SK-N-SH (cell line): Measurements from ENCODE around the gene EXOC6. TPM values are rescaled to one million over a fixed set of nuclear protein-coding genes. Genes with fewer than 3 reads are reported as not detected.

ENCODE experiments used
- CTCF ChIA-PET: fragments of 300-600, 350-600 bp; formaldehyde crosslinking; extraction: SDS; loops from one replicate; lab custom pipeline; 2021; lab: Yijun Ruan, JAX
- POLR2A ChIA-PET: fragments of 350-600 bp; sonication (Branson Sonifier 250); formaldehyde crosslinking; extraction: SDS; loops from one replicate; lab custom pipeline; 2020; ENCODE audit warnings: antibody characterized with exemption, inconsistent platforms; lab: Yijun Ruan, JAX
- DNase-seq: peaks from one replicate; pipeline ENCODE4 v3.0.0; 2012
- H2AFZ ChIP-seq: fragments of 200-600 bp; sonication (generic); 2 replicates; pipeline ENCODE4 v1.8.1; 2016; ENCODE audit warnings: antibody characterized with exemption, mild to moderate bottlenecking, low read depth
- H3F3A ChIP-seq: fragments of 200-600 bp; sonication (generic); replicated peaks from 2 replicates; pipeline ENCODE3; 2016; ENCODE audit warnings: antibody characterized with exemption, mild to moderate bottlenecking; ENCODE audit not compliant: insufficient read depth
- H3K27ac ChIP-seq, 2 experiments: fragments of 200-500 bp in 1 of 2; fragments of 200-600 bp in 1 of 2; sonication (Bioruptor generic) in 1 of 2; sonication (generic), shearing (Covaris generic) in 1 of 2; 2 replicates each; pipeline versions ENCODE4 v1.5.1 to v1.6.1; 2014 to 2016; ENCODE audit warnings: low read depth in 2 of 2, inconsistent platforms in 1 of 2, low read length in 1 of 2, mild to moderate bottlenecking in 1 of 2, mixed read lengths in 1 of 2
- H3K27me3 ChIP-seq: fragments of 200-600 bp; sonication (generic), shearing (Covaris generic); 2 replicates; pipeline ENCODE4 v1.6.1; 2016; ENCODE audit warnings: mixed run types; ENCODE audit not compliant: insufficient read depth
- H3K36me3 ChIP-seq, 2 experiments: fragments of 200-500 bp in 1 of 2; fragments of 200-600 bp in 1 of 2; sonication (Bioruptor generic) in 1 of 2; sonication (generic) in 1 of 2; replicated peaks in 1 of 2; 2 replicates each; pipeline versions ENCODE3 to v1.5.1; 2014 to 2016; ENCODE audit warnings: low read length in 1 of 2, mild to moderate bottlenecking in 1 of 2; ENCODE audit not compliant: insufficient read depth in 2 of 2, control insufficient read depth in 1 of 2
- H3K4me1 ChIP-seq, 2 experiments: fragments of 200-500 bp in 1 of 2; fragments of 200-600 bp in 1 of 2; sonication (Bioruptor generic) in 1 of 2; sonication (generic), shearing (Covaris generic) in 1 of 2; 2 replicates each; pipeline versions ENCODE4 v1.5.1 to v1.6.1; 2014 to 2016; ENCODE audit warnings: low read depth in 1 of 2, low read length in 1 of 2, mixed run types in 1 of 2; ENCODE audit not compliant: insufficient read depth in 2 of 2, control insufficient read depth in 1 of 2
- H3K4me2 ChIP-seq: fragments of 200-600 bp; sonication (generic), shearing (Covaris generic); 2 replicates; pipeline ENCODE4 v1.6.1; 2017; ENCODE audit warnings: mixed run types
- H3K4me3 ChIP-seq, 2 experiments: fragments of 200-500 bp in 1 of 2; fragments of 200-600 bp in 1 of 2; sonication (Bioruptor generic) in 1 of 2; sonication (generic), shearing (Covaris generic) in 1 of 2; 2 replicates each; pipeline versions ENCODE4 v1.5.1 to v1.8.1; 2014 to 2016; ENCODE audit warnings: low read depth in 2 of 2, inconsistent platforms in 1 of 2, low read length in 1 of 2, mild to moderate bottlenecking in 1 of 2, mixed read lengths in 1 of 2, moderate library complexity in 1 of 2
- H3K79me2 ChIP-seq: fragments of 200-600 bp; sonication (generic); 2 replicates; pipeline ENCODE4 v1.8.1; 2017; ENCODE audit warnings: mild to moderate bottlenecking; ENCODE audit not compliant: insufficient read depth
- H3K9ac ChIP-seq: fragments of 200-600 bp; sonication (generic); 2 replicates; pipeline ENCODE4 v1.6.1; 2017; ENCODE audit warnings: mixed run types
- H3K9me2 ChIP-seq: fragments of 200-600 bp; sonication (generic); 2 replicates; pipeline ENCODE4 v1.6.1; 2017; ENCODE audit warnings: mixed run types
- H3K9me3 ChIP-seq: fragments of 200-600 bp; sonication (generic); 2 replicates; pipeline ENCODE4 v1.6.1; 2017; ENCODE audit warnings: mixed run types, mild to moderate bottlenecking, moderate library complexity
- H4K20me1 ChIP-seq: fragments of 200-600 bp; sonication (generic); 2 replicates; pipeline ENCODE4 v1.6.1; 2017; ENCODE audit warnings: mild to moderate bottlenecking, mixed run types; ENCODE audit not compliant: insufficient read depth
- GATA2 ChIP-seq: sonication (generic); formaldehyde crosslinking; IDR thresholded peaks from 2 replicates; pipeline ENCODE4 v1.5.0; 2020; ENCODE audit warnings: mild to moderate bottlenecking, missing genetic modification reagents
- JUND ChIP-seq: IDR thresholded peaks from 2 replicates; pipeline ENCODE4 v1.4.0; 2012
- NRF1 ChIP-seq: IDR thresholded peaks from 2 replicates; pipeline ENCODE4 v1.6.1; 2012; ENCODE audit warnings: low read depth, mild to moderate bottlenecking, low read length
- PBX3 ChIP-seq: IDR thresholded peaks from 2 replicates; pipeline ENCODE4; 2012
- RXRA ChIP-seq: IDR thresholded peaks from 2 replicates; pipeline ENCODE4 v1.4.0; 2012; ENCODE audit warnings: low read depth, mild to moderate bottlenecking, borderline replicate concordance
- SMC3 ChIP-seq: IDR thresholded peaks from 2 replicates; pipeline ENCODE4 v1.6.1; 2012; ENCODE audit warnings: low read depth, low read length, improper control_type of control experiment
- WGBS: methylation state at CpG from one replicate; pipeline ENCODE4 v1.1.6; 2017; ENCODE audit warnings: low lambda C conversion rate; 5-methylcytosine and 5-hydroxymethylcytosine counted together
- polyA plus RNA-seq, 3 experiments: library from polyadenylated mRNA; depleted of rRNA; stranded (reverse); fragments of >200 nt; gene quantifications; 2 replicates each; pipeline ENCODE4 v1.2.3, GENCODE V29; 2012
- TF ChIP-seq, protein P1 (sequence below): IDR thresholded peaks from 2 replicates; pipeline ENCODE4 v1.4.0; 2012; ENCODE audit warnings: low read depth, borderline replicate concordance
- TF ChIP-seq, protein P2 (sequence below): IDR thresholded peaks from 2 replicates; pipeline ENCODE4 v1.4.0; 2012; ENCODE audit warnings: low read depth
- TF ChIP-seq, protein P3 (sequence below): fragments of 200-600 bp; sonication (generic); IDR thresholded peaks from 2 replicates; pipeline ENCODE4 v1.6.1; 2017; ENCODE audit warnings: antibody characterized with exemption, mild to moderate bottlenecking, moderate library complexity

Gene EXOC6
- polyA plus RNA-seq, 1 of the 3 experiments (the other 2 are of a cell fraction), result 2.3 TPM

- no peak overlapping the region for H3K9ac ChIP-seq
- no peaks in the 10 kb centered on the region for H4K20me1 ChIP-seq
- H3K27ac ChIP-seq, result no peak overlapping the region
- H3K4me3 ChIP-seq, result no peak overlapping the region
- CTCF ChIA-PET, result interaction anchor here (0.6 to 8.4 kb wide), 3 partner anchors 16 to 291 kb away, joined by 3 to 69 read pairs (median 3); no protein-coding TSS in a partner anchor
- H3K36me3 ChIP-seq, result no peaks in the 10 kb centered on the region
- H3K9me3 ChIP-seq, result no peaks in the 10 kb centered on the region
- peaks cover 18% of the 10 kb centered on the region for H3K27me3 ChIP-seq
- TF ChIP-seq SMC3, result no peak
- TF ChIP-seq, protein P1, sequence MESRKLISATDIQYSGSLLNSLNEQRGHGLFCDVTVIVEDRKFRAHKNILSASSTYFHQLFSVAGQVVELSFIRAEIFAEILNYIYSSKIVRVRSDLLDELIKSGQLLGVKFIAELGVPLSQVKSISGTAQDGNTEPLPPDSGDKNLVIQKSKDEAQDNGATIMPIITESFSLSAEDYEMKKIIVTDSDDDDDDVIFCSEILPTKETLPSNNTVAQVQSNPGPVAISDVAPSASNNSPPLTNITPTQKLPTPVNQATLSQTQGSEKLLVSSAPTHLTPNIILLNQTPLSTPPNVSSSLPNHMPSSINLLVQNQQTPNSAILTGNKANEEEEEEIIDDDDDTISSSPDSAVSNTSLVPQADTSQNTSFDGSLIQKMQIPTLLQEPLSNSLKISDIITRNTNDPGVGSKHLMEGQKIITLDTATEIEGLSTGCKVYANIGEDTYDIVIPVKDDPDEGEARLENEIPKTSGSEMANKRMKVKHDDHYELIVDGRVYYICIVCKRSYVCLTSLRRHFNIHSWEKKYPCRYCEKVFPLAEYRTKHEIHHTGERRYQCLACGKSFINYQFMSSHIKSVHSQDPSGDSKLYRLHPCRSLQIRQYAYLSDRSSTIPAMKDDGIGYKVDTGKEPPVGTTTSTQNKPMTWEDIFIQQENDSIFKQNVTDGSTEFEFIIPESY, result no peak
- no peak for TF ChIP-seq RXRA
- TF ChIP-seq, protein P2, sequence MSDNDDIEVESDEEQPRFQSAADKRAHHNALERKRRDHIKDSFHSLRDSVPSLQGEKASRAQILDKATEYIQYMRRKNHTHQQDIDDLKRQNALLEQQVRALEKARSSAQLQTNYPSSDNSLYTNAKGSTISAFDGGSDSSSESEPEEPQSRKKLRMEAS, result no peak
- no peak for TF ChIP-seq NRF1
- TF ChIP-seq, protein P3, sequence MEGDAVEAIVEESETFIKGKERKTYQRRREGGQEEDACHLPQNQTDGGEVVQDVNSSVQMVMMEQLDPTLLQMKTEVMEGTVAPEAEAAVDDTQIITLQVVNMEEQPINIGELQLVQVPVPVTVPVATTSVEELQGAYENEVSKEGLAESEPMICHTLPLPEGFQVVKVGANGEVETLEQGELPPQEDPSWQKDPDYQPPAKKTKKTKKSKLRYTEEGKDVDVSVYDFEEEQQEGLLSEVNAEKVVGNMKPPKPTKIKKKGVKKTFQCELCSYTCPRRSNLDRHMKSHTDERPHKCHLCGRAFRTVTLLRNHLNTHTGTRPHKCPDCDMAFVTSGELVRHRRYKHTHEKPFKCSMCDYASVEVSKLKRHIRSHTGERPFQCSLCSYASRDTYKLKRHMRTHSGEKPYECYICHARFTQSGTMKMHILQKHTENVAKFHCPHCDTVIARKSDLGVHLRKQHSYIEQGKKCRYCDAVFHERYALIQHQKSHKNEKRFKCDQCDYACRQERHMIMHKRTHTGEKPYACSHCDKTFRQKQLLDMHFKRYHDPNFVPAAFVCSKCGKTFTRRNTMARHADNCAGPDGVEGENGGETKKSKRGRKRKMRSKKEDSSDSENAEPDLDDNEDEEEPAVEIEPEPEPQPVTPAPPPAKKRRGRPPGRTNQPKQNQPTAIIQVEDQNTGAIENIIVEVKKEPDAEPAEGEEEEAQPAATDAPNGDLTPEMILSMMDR, result no peak
- no peak for TF ChIP-seq PBX3
- TF ChIP-seq JUND, result no peak
- TF ChIP-seq GATA2, result no peak
- H2AFZ ChIP-seq, result no peak overlapping the region
- peak; percentile 15 for DNase-seq
- POLR2A ChIA-PET, result no interaction called here
- no peak overlapping the region for H3K4me2 ChIP-seq
- no peaks in the 10 kb centered on the region for H3F3A ChIP-seq
- peaks cover 0 to 6% of the 10 kb centered on the region in 2 experiments; a peak in 1 of 4 replicates for H3K4me1 ChIP-seq
- H3K79me2 ChIP-seq, result no peaks in the 10 kb centered on the region
- WGBS, result 96% methylated on average over 22 of the region's 57 CpGs
- H3K9me2 ChIP-seq, result no peaks in the 10 kb centered on the region
Measured at GRCh38 chr10:93061594-93062513, 213.5 kb downstream of the EXOC6 start.
